Activated CD4-positive, alpha-beta memory T cell treated with anti-CD3 and anti-CD28 coated beads, Interleukin-2, amount 10 ng/mL, durations not matched to agents 7 days and 5 days (primary cell): ENCODE measurements around the gene BAG5. TPM values are rescaled to one million over a fixed set of nuclear protein-coding genes. Genes with fewer than 3 reads are reported as not detected.

Experiments used
- CTCF ChIA-PET: fragments of 350-600 bp; sonication (Branson Sonifier 250); formaldehyde crosslinking; loops from one replicate; lab custom pipeline; 2021; ENCODE audit warnings: antibody characterized with exemption, inconsistent platforms; lab: Charles Lee
- POLR2A ChIA-PET: fragments of 350-600 bp; sonication (Branson Sonifier 250); formaldehyde crosslinking; loops from one replicate; lab custom pipeline; 2021; ENCODE audit warnings: antibody characterized with exemption; lab: Charles Lee
- DNase-seq: peaks from one replicate; pipeline ENCODE4 v3.0.0-alpha.2; 2020
- H3K27ac Mint-ChIP-seq: one replicate; pipeline ENCODE4 v1.8.0; 2021; ENCODE audit warnings: mild to moderate bottlenecking, mixed read lengths
- H3K27me3 Mint-ChIP-seq: one replicate; pipeline ENCODE4 v1.8.0; 2021; ENCODE audit warnings: mixed read lengths
- H3K36me3 Mint-ChIP-seq: one replicate; pipeline ENCODE4 v1.8.0; 2021; ENCODE audit warnings: low read depth, mixed read lengths
- H3K4me1 Mint-ChIP-seq: one replicate; pipeline ENCODE4 v1.8.0; 2021; ENCODE audit warnings: mixed read lengths
- H3K4me3 Mint-ChIP-seq: one replicate; pipeline ENCODE4 v1.8.0; 2021; ENCODE audit warnings: mild to moderate bottlenecking, mixed read lengths
- H3K9me3 Mint-ChIP-seq: one replicate; pipeline ENCODE4 v1.8.0; 2021; ENCODE audit warnings: mixed read lengths
- total RNA-seq, 2 experiments: library from RNA; stranded (reverse); gene quantifications; one replicate each; pipeline ENCODE4 v1.2.3, GENCODE V29; 2021

BAG5 gene
- total RNA-seq, 2 experiments from 2014 or later: 29.1 to 29.9 TPM

DNA sequence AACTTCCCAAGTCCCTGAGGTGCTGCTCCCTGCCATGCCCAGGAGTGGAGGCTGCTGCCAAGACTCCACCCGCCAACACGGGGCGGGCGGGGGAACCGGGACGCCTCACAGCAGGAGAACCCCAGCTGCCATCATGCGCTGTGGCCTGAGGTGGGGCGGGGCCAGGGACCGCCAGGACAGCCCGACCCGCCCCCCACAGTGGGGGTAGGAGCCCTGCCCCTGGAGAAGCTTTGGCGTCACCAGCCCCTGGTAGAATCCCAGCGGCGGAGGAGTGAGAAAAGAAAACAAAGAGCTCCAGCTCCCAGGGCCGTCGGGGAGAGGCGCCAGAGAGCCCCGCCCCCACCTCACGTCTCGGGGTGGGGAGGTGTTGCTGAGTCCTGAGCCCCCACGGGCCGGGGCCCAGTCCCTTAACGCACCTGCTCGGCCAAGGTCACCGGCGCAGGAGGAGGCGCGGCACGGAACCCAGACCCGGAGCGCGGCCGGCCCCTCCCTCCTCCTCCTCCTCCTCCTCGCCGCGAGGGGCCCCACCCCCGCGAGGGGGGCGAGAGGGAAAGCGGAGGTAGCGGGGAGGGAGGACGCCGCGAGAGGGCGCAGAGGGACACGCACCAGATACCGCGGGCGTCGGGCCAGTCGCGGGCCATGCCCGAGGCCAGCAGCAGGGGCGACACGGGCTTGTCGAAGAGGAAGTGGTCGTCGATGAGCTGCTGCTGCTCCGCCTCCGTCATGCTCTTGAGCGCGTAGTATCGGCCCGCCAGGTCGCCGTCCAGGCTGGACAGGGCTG lies 41.6 kb downstream of the BAG5 start:
- no peak overlapping the region for H3K27ac Mint-ChIP-seq
- H3K27me3 Mint-ChIP-seq: peaks cover 27% of the 10 kb centered on the region
- peaks cover 9% of the 10 kb centered on the region for H3K4me1 Mint-ChIP-seq
- H3K4me3 Mint-ChIP-seq: peak overlapping the region; percentile 58
- CTCF ChIA-PET: interaction anchor here (1.0 to 1.4 kb wide), 3 partner anchors 10 to 78 kb away, joined by 3 to 6 read pairs (median 3); no protein-coding TSS in a partner anchor
- H3K36me3 Mint-ChIP-seq: no peaks in the 10 kb centered on the region
- H3K9me3 Mint-ChIP-seq: no peaks in the 10 kb centered on the region
- DNase-seq: peak; percentile 69
- POLR2A ChIA-PET: interaction anchor here (0.8 to 3.2 kb wide), 3 partner anchors 9 to 105 kb away, joined by 3 to 14 read pairs (median 3); partner anchors contain the start of gene TRMT61A

DNA sequence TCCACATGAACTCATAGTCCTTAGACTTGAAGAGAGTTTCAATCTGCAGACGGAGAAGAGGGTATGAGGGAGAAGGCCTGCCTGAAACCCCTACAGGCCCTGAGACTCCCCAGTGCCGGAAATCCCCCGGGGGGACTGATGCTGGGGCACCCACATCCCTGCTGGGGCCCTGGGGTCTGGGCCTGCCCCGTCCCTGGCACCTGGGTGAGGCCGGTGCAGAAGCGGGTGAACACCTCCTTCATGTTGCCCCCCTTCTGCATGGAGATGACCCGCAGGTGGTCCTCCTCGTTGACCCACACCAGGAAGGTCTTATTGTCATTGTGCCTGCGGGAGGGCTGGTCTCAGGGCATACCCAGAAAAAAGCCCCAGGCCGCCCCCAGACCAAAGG lies 42.2 kb downstream of the BAG5 start:
- Mint-ChIP-seq H3K36me3 (no peaks in the 10 kb centered on the region), H3K27ac (no peak overlapping the region), H3K27me3 (peaks cover 27% of the 10 kb centered on the region), H3K9me3 (no peaks in the 10 kb centered on the region), H3K4me3 (peak overlapping the region; percentile 39), H3K4me1 (peaks cover 9% of the 10 kb centered on the region)
- no peak for DNase-seq
- CTCF ChIA-PET: interaction anchor here (1.0 to 4.2 kb wide), 6 partner anchors 10 to 78 kb away, joined by 3 to 25 read pairs (median 6); no protein-coding TSS in a partner anchor
- POLR2A ChIA-PET: interaction anchor here (0.8 to 3.2 kb wide), 3 partner anchors 10 to 106 kb away, joined by 3 to 14 read pairs (median 3); partner anchors contain the start of gene TRMT61A

DNA sequence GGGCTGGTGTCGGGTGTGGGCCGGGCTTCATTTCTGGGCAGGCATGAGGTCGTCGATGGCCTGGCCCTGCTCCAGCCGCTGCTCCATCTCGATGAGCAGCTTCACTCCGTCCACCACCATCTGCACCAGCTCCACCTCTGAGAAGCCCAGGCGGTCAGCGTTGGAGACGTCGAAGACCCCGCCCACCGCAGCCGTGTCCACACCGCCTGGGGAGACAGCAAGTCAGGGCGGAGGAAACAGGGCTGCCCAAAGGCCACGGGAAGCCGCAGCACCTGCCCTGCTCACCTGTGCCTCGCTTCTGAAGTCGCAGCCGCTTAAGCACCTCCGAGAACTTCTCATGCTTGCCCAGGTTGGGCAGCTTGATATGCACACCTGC lies 42.6 kb downstream of the BAG5 start:
- no peak overlapping the region for H3K27ac Mint-ChIP-seq
- H3K4me1 Mint-ChIP-seq: peaks cover 9% of the 10 kb centered on the region
- ChIA-PET CTCF (interaction anchor here (1.8 to 4.2 kb wide), 4 partner anchors 14 to 37 kb away, joined by 6 to 25 read pairs (median 8); no protein-coding TSS in a partner anchor), POLR2A (interaction anchor here (3.2 kb wide), 1 partner anchor 10 kb away, joined by 14 read pairs; the partner anchor contains the start of gene TRMT61A)
- H3K9me3 Mint-ChIP-seq: no peaks in the 10 kb centered on the region
- H3K4me3 Mint-ChIP-seq: peak overlapping the region; percentile 39
- peaks cover 23% of the 10 kb centered on the region for H3K27me3 Mint-ChIP-seq
- H3K36me3 Mint-ChIP-seq: no peaks in the 10 kb centered on the region
- DNase-seq: no peak

DNA sequence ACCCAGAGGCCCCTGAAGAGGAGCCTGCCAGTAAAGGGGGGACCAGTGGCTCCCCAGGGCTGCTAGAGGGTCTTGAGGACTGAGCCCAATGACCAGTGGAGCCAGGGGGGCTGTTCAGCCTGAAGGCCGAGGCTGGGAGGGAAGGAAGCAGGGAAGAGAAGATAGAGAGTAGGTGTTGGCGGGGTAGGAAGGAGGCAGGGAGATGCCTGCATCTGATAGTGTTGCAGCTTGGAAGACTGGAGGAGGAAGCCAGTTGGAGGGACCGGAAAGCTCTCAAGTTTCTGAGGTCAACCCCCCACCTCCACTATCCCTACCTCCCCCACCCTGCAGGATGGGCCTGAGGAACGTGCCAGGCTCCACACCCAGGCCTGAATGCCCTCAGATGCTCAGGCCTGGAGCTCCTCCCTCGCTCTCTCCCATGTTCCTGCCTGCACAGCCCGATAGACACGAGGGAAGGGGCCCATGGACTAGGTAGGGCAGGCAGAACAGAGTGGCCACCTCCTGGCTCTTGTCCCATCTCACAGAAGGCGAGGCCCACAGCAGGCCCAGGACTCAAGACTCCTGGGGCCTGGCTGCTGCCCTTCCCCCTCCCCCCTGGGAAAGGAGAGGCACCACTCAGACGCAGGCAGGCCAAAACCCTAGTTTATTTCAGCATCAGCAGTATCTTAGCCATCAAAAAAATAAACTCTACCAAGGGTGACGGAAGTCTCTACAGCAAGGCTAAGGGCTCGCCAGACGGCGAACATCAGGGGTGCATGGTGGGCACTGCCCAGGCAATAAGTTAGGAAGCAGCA lies 43.2 kb downstream of the BAG5 start:
- ChIA-PET CTCF (interaction anchor here (0.7 to 4.2 kb wide), 10 partner anchors 11 to 196 kb away, joined by 3 to 25 read pairs (median 6); partner anchors contain the start of genes BAG5, TRMT61A, XRCC3 and ZFYVE21), POLR2A (interaction anchor here (0.9 to 3.2 kb wide), 3 partner anchors 11 to 26 kb away, joined by 3 to 14 read pairs (median 4); partner anchors contain the start of gene TRMT61A)
- Mint-ChIP-seq H3K4me3 (peak overlapping the region; percentile 24), H3K27me3 (peaks cover 17% of the 10 kb centered on the region), H3K9me3 (no peaks in the 10 kb centered on the region), H3K27ac (no peak overlapping the region), H3K36me3 (no peaks in the 10 kb centered on the region), H3K4me1 (peaks cover 9% of the 10 kb centered on the region)
- DNase-seq: no peak

DNA sequence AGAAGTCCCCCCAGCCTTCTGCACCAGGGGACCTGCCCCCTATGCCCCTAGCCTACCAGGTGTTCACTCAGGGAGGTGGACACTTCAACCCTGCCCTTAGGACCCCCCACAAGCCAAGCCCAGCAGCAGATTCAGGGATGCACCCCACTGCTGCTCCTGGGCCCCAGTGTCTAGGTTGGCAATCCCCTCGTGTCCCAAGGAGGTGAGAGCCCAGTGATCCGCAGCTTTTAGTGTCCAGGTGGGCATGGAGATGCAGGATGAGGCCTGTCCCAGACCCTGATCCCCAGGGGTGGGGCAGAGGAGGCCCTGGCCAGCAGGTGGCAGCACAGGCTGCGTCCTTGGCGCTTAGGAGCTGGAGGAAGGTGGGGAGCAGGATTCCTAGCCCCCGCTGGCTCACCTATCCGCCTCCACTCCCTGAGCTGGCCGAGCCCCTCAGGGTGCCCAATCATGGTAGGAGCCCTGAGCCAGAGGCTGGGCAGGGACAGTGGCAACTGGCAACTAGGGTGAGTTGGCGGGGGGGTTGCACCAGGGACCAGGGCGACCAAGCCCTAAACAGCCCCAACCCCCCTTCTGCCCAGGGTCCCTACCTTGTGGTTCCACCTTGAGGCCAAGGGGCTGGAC lies 43.9 kb downstream of the BAG5 start:
- ChIA-PET CTCF (interaction anchor here (0.5 to 4.2 kb wide), 12 partner anchors 10 to 242 kb away, joined by 3 to 25 read pairs (median 5); partner anchors contain the start of genes BAG5, TRMT61A, XRCC3 and ZFYVE21), POLR2A (interaction anchor here (0.9 to 3.2 kb wide), 3 partner anchors 10 to 27 kb away, joined by 3 to 14 read pairs (median 4); partner anchors contain the start of gene TRMT61A)
- Mint-ChIP-seq H3K36me3 (no peaks in the 10 kb centered on the region), H3K4me3 (no peak overlapping the region), H3K27me3 (peaks cover 10% of the 10 kb centered on the region), H3K27ac (no peak overlapping the region), H3K9me3 (no peaks in the 10 kb centered on the region), H3K4me1 (peaks cover 9% of the 10 kb centered on the region)
- peak; percentile 64 for DNase-seq

DNA sequence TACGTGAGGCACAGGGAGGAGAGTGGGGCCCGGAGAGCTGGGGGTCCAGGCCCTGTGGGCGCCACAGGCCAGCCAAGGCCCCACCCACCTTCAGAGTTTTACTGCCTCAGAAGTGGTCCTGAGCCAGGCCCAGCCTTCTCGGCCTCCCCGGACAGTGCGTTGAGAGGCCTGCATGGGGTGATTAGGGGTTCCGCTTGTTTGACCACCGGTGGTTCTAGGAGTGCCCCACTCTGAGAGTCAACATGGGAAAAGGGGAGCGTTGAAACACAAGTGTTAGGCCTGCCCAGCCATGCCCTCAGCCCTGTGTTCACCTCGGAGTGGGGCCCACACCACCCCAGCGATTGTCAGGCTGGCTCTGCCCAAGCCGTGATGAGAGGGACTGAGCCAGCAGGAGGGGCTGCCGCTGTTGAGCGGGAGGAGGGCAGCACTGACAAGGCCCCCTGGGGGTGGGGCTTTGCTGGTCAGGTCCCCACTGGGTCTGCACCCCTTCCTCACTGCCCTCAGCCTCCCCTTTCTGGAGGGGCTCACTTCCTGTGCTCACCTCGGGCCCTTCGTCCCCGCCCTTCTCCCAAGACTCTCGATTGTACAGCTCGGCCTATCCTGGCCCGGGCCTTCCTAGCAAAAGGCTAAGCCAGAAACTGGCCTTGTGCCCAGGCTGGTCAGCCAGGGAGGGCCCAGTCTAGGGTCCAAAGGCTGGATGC lies 44.6 kb downstream of the BAG5 start:
- Mint-ChIP-seq H3K4me1 (peaks cover 9% of the 10 kb centered on the region), H3K9me3 (no peaks in the 10 kb centered on the region), H3K36me3 (no peaks in the 10 kb centered on the region), H3K4me3 (no peak overlapping the region), H3K27me3 (peaks cover 5% of the 10 kb centered on the region), H3K27ac (no peak overlapping the region)
- no peak for DNase-seq
- ChIA-PET CTCF (interaction anchor here (0.5 to 4.2 kb wide), 9 partner anchors 9 to 241 kb away, joined by 3 to 25 read pairs (median 5); partner anchors contain the start of genes BAG5 and TRMT61A), POLR2A (interaction anchor here (1.0 to 3.2 kb wide), 2 partner anchors 10 to 12 kb away, joined by 4 to 14 read pairs; partner anchors contain the start of gene TRMT61A)

DNA sequence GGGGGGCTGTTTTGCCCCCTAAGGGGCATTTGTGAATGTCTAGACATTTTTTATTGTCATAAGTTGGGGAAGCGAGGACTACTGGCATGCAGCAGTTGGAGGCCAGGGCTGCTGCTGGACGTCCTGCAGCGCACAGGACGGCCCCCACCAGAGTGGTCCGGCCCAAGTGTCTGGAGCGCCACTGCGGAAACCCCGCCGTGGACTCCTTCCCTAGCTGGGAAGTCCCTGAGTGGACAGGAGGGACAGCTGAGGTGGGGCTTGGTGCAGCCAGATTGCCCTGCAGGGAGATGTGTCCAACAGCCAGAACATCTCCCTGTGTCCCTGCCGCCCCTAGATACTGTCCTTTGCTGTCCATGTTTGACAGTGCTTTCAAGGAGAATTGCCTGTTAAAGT lies 45.3 kb downstream of the BAG5 start:
- no peak for DNase-seq
- ChIA-PET POLR2A (no interaction called here), CTCF (interaction anchor here (1.1 to 4.2 kb wide), 2 partner anchors 9 to 30 kb away, joined by 3 to 25 read pairs; no protein-coding TSS in a partner anchor)
- no peak overlapping the region for H3K27ac Mint-ChIP-seq
- no peaks in the 10 kb centered on the region for H3K36me3 Mint-ChIP-seq
- H3K27me3 Mint-ChIP-seq: peaks cover 1% of the 10 kb centered on the region
- no peak overlapping the region for H3K4me3 Mint-ChIP-seq
- H3K9me3 Mint-ChIP-seq: no peaks in the 10 kb centered on the region
- H3K4me1 Mint-ChIP-seq: peaks cover 9% of the 10 kb centered on the region

DNA sequence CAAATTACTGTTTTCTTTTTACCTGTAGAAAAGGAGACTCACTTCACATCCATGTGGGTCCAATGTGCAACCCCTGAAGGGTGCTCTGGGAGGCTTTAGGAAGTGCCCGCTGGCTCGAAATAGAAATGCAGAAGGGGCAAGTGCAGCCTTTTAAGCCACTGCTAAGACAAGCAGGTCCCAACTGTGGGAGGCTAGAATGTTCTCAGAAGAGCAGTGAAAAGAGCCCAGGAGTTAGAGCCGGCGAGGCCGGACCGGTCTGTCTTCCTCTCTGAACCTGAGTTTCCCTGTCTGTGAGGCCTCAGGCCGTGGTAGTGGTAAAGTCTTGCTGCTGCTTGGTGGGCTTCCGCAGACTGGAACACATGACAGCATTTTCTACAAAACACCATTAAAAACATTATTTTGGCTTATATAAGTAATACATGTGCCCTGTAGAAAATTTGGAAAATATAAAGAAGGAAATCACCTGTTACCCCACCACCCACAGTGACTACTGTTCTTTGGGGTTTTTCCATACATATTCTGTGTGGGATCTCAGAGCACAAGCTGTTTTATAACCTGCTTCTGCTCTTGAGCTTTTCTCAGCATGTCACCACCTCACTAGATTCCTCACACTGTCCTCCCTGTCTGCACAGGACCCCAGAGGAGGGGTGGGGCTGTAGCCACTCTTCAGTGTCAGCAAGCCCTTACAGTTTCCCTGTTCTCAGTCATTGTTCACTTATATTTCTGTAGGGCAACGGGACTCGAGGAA lies 45.9 kb downstream of the BAG5 start:
- no peak for DNase-seq
- H3K9me3 Mint-ChIP-seq: no peaks in the 10 kb centered on the region
- POLR2A ChIA-PET: no interaction called here
- H3K4me3 Mint-ChIP-seq: no peak overlapping the region
- H3K4me1 Mint-ChIP-seq: peaks cover 9% of the 10 kb centered on the region
- no peak overlapping the region for H3K27ac Mint-ChIP-seq
- CTCF ChIA-PET: interaction anchor here (4.2 kb wide), 1 partner anchor 30 kb away, joined by 25 read pairs; no protein-coding TSS in a partner anchor
- H3K36me3 Mint-ChIP-seq: no peaks in the 10 kb centered on the region
- H3K27me3 Mint-ChIP-seq: peaks cover 1% of the 10 kb centered on the region

DNA sequence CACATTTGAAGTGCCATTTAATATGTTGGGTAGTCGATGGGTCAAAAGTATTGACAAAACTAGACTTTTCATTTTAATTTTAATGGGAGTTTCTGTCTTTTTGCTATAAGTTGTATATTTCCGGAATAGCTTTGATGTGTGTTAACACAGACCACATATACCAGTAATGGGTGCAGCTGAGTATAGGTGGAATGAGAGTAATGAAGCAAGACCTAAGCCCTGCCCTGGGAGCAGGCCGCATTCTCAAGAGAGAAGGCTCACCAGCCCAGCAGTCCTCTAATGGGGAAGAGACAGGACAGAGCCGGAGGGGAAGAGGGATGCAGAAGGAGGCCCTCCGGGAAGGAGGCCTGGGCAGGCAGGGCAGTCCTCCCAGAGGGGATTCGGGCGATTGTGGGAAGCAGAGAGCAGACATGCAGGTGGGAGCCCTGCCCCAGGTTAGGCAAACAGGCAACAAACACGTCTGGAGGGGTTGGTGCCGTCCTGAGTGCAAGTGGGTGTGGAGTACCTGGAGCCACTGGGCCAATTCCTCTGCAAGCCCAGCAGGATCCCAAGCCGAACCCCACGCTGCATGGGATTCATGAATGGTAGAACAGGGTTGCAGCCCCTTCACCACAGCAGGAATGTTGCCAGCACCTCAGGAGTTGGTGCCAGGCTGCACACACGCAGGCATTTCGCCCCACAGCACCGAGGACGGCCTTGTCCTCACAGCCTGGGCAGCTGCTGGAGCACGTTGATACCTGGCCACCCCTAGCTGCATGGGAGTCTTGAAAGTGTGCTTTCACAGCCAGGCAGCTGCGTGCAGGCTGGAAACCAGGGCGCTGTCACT lies 47.6 kb downstream of the BAG5 start:
- POLR2A ChIA-PET: no interaction called here

DNA sequence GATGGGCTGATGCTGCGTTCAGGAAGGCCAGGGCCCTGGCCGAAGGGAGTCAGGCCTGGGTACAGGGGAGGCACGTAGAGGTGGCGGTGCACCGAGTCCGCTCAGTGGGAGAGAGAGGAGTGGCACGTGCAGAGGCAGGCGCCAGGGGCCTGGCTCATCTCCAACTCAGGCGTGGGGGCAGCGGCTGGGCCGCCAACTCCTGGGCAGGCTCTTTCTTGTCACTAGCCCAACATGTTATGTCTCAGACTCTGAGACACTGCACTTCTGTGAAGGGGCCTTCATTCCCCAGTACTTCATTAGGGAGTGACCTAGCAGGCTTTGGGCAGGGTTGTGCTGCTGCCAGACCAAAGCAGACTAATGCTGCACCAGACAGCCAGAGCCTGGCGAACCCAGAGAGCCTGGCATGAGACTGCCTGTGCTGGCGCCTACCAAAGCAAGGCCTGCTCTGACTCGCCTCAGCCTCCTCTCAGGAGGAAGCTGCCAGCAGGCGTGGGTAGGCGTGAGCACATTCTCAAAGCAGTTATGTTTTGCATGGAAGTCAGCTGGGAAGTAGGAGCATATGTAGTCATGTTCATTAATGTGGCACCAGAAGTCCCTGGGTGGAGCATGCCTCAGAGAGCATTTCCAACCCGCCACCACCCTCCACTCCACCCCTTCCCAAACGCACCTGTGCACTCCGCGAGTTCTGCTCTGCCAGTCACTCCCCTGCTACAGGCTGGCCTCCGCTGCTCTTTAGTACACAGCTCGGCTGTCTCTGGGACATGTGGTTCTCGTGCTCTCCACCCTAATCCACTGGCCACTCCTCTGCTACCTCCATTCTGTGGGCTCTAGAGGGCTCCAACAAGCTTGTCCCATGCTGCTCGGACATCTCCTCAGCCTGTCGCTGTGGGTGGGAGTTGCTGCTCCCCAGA lies 49.5 kb downstream of the BAG5 start:
- Mint-ChIP-seq H3K4me3 (no peak overlapping the region), H3K36me3 (peaks cover 10% of the 10 kb centered on the region), H3K27me3 (no peaks in the 10 kb centered on the region), H3K27ac (no peak overlapping the region), H3K4me1 (peaks cover 1% of the 10 kb centered on the region), H3K9me3 (no peaks in the 10 kb centered on the region)
- CTCF ChIA-PET: no interaction called here
- DNase-seq: no peak
- POLR2A ChIA-PET: no interaction called here

More for the DNA sequence above, 47.6 kb downstream of the BAG5 start:
- H3K4me3 Mint-ChIP-seq: no peak overlapping the region
- no peak for DNase-seq
- H3K27ac Mint-ChIP-seq: no peak overlapping the region
- H3K36me3 Mint-ChIP-seq: peaks cover 2% of the 10 kb centered on the region
- H3K4me1 Mint-ChIP-seq: peaks cover 9% of the 10 kb centered on the region
- no peaks in the 10 kb centered on the region for H3K9me3 Mint-ChIP-seq
- CTCF ChIA-PET: interaction anchor here (0.7 kb wide), 1 partner anchor 167 kb away, joined by 4 read pairs; no protein-coding TSS in a partner anchor
- H3K27me3 Mint-ChIP-seq: no peaks in the 10 kb centered on the region
